Stimulated activated CD4-positive, alpha-beta T cell treated with anti-CD3 and anti-CD28 coated beads, Interleukin-12 subunit alpha, Interleukin-12 subunit beta, amount 100 ng/mL, for 24 hours (primary cell): ENCODE data around the gene LRCH4.

ENCODE experiments used
- DNase-seq, 2 experiments: peaks; one replicate each; pipeline ENCODE4 v3.0.0-alpha.2; 2020; ENCODE audit warnings: low read depth in 2 of 2

The LRCH4 gene

GRCh38 chr7:100582041-100582579, 3.8 kb downstream of the LRCH4 start:
- DNase-seq = no peak

- no peak for DNase-seq
These were observed 5.3 kb downstream of the LRCH4 start for GRCh38 chr7:100580466-100581283.

- DNase-seq = no peak
These were observed 7.4 kb downstream of the LRCH4 start for GRCh38 chr7:100578246-100579183.

- no peak for DNase-seq
These were observed 8.4 kb downstream of the LRCH4 start for GRCh38 chr7:100577507-100577906.

- no peak for DNase-seq
These were observed 8.8 kb downstream of the LRCH4 start for GRCh38 chr7:100577103-100577502.

GRCh38 chr7:100576384-100576993, 9.4 kb downstream of the LRCH4 start:
- DNase-seq = no peak

GRCh38 chr7:100575746-100576383, 10.1 kb downstream of the LRCH4 start:
- DNase-seq = no peak

GRCh38 chr7:100575206-100575631, 10.7 kb downstream of the LRCH4 start:
- no peak for DNase-seq

GRCh38 chr7:100574362-100575205, 11.3 kb downstream of the LRCH4 start:
- no peak for DNase-seq

GRCh38 chr7:100573691-100574361, 12.1 kb downstream of the LRCH4 start, which contains the start of gene SAP25:
Gene SAP25 (minus strand): TSS chr7:100573900. CDS start chr7:100573742, 158 bp downstream.
- no peak for DNase-seq

- DNase-seq = no peak
These were observed 12.8 kb downstream of the LRCH4 start for GRCh38 chr7:100572949-100573675.

GRCh38 chr7:100572281-100572948, 13.5 kb downstream of the LRCH4 start:
- no peak for DNase-seq

- DNase-seq = no peak
These were observed 14.2 kb downstream of the LRCH4 start for GRCh38 chr7:100571829-100572116.

- no peak for DNase-seq
These were observed 14.7 kb downstream of the LRCH4 start for GRCh38 chr7:100570954-100571828.

- DNase-seq = peak in 1 of 2 experiments; percentile 45
These were observed 16.8 kb downstream of the LRCH4 start for GRCh38 chr7:100568896-100569844.

- DNase-seq = no peak
These were observed 17.6 kb downstream of the LRCH4 start for GRCh38 chr7:100568176-100568895.
